ENCODE measurements around the gene PLXNA2.

DNA sequence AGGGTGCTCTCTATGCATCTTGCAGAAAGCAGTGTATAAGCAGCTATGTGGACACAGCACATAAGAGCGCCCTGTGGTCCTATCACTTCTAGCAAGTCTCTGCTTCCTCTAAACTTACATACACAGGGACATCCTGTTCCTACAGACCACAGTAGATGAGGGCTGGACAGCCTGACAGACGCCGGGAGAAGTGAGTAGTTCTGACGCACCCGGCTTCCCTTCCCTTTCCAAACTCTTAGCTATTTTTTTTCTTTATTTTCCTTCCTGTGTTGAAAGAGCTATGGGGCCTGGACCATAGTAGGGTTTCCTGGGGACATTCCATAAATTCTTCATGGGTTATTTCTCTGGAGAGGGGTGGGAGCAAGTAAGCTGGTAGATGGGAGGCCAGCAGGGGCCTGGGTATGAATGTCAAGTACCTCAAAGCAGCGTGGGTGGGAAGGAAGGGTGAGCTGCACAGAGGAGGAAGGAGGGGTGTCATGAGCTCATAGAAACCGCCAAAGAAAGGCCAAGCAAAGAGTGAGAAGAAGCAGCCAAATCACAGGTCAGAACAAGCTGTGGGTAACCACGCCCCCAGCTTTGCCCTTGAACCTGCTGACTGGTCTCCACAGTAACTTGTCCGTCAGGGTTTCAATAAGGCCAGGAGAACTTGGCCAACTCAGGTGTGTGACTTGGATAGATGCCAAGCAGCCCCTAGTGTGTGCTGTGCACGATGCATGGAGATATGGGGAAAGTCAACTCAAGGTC lies 36.6 kb downstream of the PLXNA2 start:
- TF ChIP-seq ZFP30 (CRISPR knock-in tag; IDR thresholded peaks at IDR 0.05) (no peak), OSR1 (CRISPR knock-in tag; IDR thresholded peaks at IDR 0.05) (no peak), TOX (CRISPR knock-in tag; IDR thresholded peaks at IDR 0.05; ENCODE audit: borderline replicate concordance) (no peak), ZFP3 (CRISPR knock-in tag; IDR thresholded peaks at IDR 0.05) (no peak), ARNTL (CRISPR knock-in tag; IDR thresholded peaks at IDR 0.05; ENCODE audit: borderline replicate concordance, low read depth) (no peak), ISL1 (CRISPR knock-in tag; IDR thresholded peaks at IDR 0.05) (no peak), GLIS3 (CRISPR knock-in tag; IDR thresholded peaks at IDR 0.05) (no peak), TCF4 (CRISPR knock-in tag; IDR thresholded peaks at IDR 0.05; ENCODE audit: borderline replicate concordance) (no peak), SNAI2 (CRISPR knock-in tag; IDR thresholded peaks at IDR 0.05) (no peak), ESRRG (CRISPR knock-in tag; IDR thresholded peaks at IDR 0.05) (no peak)
- TF ChIP-seq, protein P1, sequence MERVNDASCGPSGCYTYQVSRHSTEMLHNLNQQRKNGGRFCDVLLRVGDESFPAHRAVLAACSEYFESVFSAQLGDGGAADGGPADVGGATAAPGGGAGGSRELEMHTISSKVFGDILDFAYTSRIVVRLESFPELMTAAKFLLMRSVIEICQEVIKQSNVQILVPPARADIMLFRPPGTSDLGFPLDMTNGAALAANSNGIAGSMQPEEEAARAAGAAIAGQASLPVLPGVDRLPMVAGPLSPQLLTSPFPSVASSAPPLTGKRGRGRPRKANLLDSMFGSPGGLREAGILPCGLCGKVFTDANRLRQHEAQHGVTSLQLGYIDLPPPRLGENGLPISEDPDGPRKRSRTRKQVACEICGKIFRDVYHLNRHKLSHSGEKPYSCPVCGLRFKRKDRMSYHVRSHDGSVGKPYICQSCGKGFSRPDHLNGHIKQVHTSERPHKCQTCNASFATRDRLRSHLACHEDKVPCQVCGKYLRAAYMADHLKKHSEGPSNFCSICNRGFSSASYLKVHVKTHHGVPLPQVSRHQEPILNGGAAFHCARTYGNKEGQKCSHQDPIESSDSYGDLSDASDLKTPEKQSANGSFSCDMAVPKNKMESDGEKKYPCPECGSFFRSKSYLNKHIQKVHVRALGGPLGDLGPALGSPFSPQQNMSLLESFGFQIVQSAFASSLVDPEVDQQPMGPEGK (CRISPR knock-in tag; IDR thresholded peaks at IDR 0.05; ENCODE audit: borderline replicate concordance) = no peak
- TF ChIP-seq, protein P2, sequence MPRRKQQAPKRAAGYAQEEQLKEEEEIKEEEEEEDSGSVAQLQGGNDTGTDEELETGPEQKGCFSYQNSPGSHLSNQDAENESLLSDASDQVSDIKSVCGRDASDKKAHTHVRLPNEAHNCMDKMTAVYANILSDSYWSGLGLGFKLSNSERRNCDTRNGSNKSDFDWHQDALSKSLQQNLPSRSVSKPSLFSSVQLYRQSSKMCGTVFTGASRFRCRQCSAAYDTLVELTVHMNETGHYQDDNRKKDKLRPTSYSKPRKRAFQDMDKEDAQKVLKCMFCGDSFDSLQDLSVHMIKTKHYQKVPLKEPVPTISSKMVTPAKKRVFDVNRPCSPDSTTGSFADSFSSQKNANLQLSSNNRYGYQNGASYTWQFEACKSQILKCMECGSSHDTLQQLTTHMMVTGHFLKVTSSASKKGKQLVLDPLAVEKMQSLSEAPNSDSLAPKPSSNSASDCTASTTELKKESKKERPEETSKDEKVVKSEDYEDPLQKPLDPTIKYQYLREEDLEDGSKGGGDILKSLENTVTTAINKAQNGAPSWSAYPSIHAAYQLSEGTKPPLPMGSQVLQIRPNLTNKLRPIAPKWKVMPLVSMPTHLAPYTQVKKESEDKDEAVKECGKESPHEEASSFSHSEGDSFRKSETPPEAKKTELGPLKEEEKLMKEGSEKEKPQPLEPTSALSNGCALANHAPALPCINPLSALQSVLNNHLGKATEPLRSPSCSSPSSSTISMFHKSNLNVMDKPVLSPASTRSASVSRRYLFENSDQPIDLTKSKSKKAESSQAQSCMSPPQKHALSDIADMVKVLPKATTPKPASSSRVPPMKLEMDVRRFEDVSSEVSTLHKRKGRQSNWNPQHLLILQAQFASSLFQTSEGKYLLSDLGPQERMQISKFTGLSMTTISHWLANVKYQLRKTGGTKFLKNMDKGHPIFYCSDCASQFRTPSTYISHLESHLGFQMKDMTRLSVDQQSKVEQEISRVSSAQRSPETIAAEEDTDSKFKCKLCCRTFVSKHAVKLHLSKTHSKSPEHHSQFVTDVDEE (CRISPR knock-in tag; IDR thresholded peaks at IDR 0.05) = no peak
- TF ChIP-seq, protein P3, sequence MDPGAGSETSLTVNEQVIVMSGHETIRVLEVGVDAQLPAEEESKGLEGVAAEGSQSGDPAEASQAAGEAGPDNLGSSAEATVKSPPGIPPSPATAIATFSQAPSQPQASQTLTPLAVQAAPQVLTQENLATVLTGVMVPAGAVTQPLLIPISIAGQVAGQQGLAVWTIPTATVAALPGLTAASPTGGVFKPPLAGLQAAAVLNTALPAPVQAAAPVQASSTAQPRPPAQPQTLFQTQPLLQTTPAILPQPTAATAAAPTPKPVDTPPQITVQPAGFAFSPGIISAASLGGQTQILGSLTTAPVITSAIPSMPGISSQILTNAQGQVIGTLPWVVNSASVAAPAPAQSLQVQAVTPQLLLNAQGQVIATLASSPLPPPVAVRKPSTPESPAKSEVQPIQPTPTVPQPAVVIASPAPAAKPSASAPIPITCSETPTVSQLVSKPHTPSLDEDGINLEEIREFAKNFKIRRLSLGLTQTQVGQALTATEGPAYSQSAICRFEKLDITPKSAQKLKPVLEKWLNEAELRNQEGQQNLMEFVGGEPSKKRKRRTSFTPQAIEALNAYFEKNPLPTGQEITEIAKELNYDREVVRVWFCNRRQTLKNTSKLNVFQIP (CRISPR knock-in tag; IDR thresholded peaks at IDR 0.05; ENCODE audit: borderline replicate concordance, low read depth) = no peak
